Endodermal cell (in vitro differentiated cells): Measurements from ENCODE around the gene ST6GALNAC6. TPM values are rescaled to one million over a fixed set of nuclear protein-coding genes. Genes with fewer than 3 reads are reported as not detected.

Experiments
- DNase-seq: peaks from one replicate; pipeline ENCODE4 v3.0.0-alpha.2; 2017
- H3K27ac ChIP-seq: 2 replicates; pipeline ENCODE4 v1.5.1; 2013; ENCODE audit warnings: mild to moderate bottlenecking, low read depth, low read length, moderate library complexity
- H3K27me3 ChIP-seq: 2 replicates; pipeline ENCODE4 v1.6.1; 2013; ENCODE audit warnings: mild to moderate bottlenecking, low read length, moderate library complexity; ENCODE audit not compliant: insufficient read depth, control insufficient read depth, poor library complexity, severe bottlenecking
- H3K36me3 ChIP-seq: 2 replicates; pipeline ENCODE4 v1.7.0; 2013; ENCODE audit warnings: mild to moderate bottlenecking, low read length, moderate library complexity; ENCODE audit not compliant: control insufficient read depth, insufficient read depth
- H3K4me1 ChIP-seq: one replicate; pipeline ENCODE4 v1.7.0; 2013; ENCODE audit warnings: low read length; ENCODE audit not compliant: control insufficient read depth, insufficient read depth
- H3K4me3 ChIP-seq: 2 replicates; pipeline ENCODE4 v1.5.1; 2013; ENCODE audit warnings: mild to moderate bottlenecking, low read length, moderate library complexity
- H3K9ac ChIP-seq: 2 replicates; pipeline ENCODE4 v1.6.1; 2013; ENCODE audit warnings: mild to moderate bottlenecking, low read length, moderate library complexity; ENCODE audit not compliant: poor library complexity, severe bottlenecking; ENCODE audit errors: extremely low read depth
- H3K9me3 ChIP-seq: 2 replicates; pipeline ENCODE4 v1.6.1; 2013; ENCODE audit warnings: mild to moderate bottlenecking, low read length, moderate library complexity; ENCODE audit not compliant: control insufficient read depth
- H3K27ac Mint-ChIP-seq: 2 replicates; pipeline ENCODE4 v1.8.0; 2020; ENCODE audit warnings: mixed read lengths
- H3K27me3 Mint-ChIP-seq: 2 replicates; pipeline ENCODE4 v1.8.0; 2021; ENCODE audit warnings: mild to moderate bottlenecking, mixed read lengths; ENCODE audit not compliant: insufficient read depth
- H3K36me3 Mint-ChIP-seq: 2 replicates; pipeline ENCODE4 v1.8.0; 2020; ENCODE audit warnings: low read depth, mixed read lengths
- H3K4me1 Mint-ChIP-seq: 2 replicates; pipeline ENCODE4 v1.8.0; 2020; ENCODE audit warnings: mixed read lengths
- H3K4me3 Mint-ChIP-seq: 2 replicates; pipeline ENCODE4 v1.8.0; 2020; ENCODE audit warnings: mild to moderate bottlenecking, moderate library complexity, mixed read lengths
- H3K9me3 Mint-ChIP-seq: 2 replicates; pipeline ENCODE4 v1.8.0; 2020; ENCODE audit warnings: mild to moderate bottlenecking, mixed read lengths
- CTCF ChIP-seq: fragments of 200-600 bp; sonication (generic); conservative IDR thresholded peaks from 2 replicates; pipeline ENCODE4 v1.5.0; 2021; ENCODE audit warnings: antibody characterized with exemption, mild to moderate bottlenecking
- WGBS, 2 experiments: methylation state at CpG; one replicate each; pipeline versions ENCODE4 v1.1.5 to v1.1.7; 2013; ENCODE audit warnings: missing lambda C conversion rate in 2 of 2, mixed read lengths in 1 of 2; ENCODE audit not compliant: insufficient coverage in 1 of 2, insufficient read length in 1 of 2; 5-methylcytosine and 5-hydroxymethylcytosine counted together
- total RNA-seq, 2 donors: library from RNA; stranded (reverse); fragmentation: NEBNext Ultra II Directional in 1 of 2; extraction: Animal tissue kit (Norgen Biotek cat#: 25700) in 1 of 2; gene quantifications; 2 replicates in 1 of 2; 3 replicates in 1 of 2; pipeline ENCODE4 v1.2.1, GENCODE V29; 2021

The ST6GALNAC6 gene
- total RNA-seq, 2 donors from 2014 or later: 42.3 to 44.2 TPM

GRCh38 chr9:127946728-127947127 is 47.3 kb upstream of the ST6GALNAC6 start:
- H3K4me1 ChIP-seq: no peaks in the 10 kb centered on the region
- no peak for TF ChIP-seq CTCF
- Mint-ChIP-seq H3K9me3 (no peaks in the 10 kb centered on the region), H3K27me3 (no peaks in the 10 kb centered on the region), H3K36me3 (peaks cover 32% of the 10 kb centered on the region), H3K27ac (no peak overlapping the region), H3K4me3 (no peak overlapping the region), H3K4me1 (no peaks in the 10 kb centered on the region)
- no peak overlapping the region for H3K27ac ChIP-seq
- no peaks in the 10 kb centered on the region for H3K27me3 ChIP-seq
- no peak overlapping the region for H3K9ac ChIP-seq
- peaks cover 25% of the 10 kb centered on the region for H3K36me3 ChIP-seq
- 83 to 89% methylated on average over 2 to 3 of the region's 3 CpGs for WGBS, 2 experiments
- no peak for DNase-seq
- no peaks in the 10 kb centered on the region for H3K9me3 ChIP-seq
- H3K4me3 ChIP-seq: no peak overlapping the region

GRCh38 chr9:127945942-127946341 is 46.5 kb upstream of the ST6GALNAC6 start:
- H3K4me3 Mint-ChIP-seq: no peak overlapping the region
- H3K4me3 ChIP-seq: no peak overlapping the region
- H3K4me1 Mint-ChIP-seq: no peaks in the 10 kb centered on the region
- no peak overlapping the region for H3K27ac ChIP-seq
- 95 to 100% methylated on average over 1 to 9 of the region's 9 CpGs for WGBS, 2 experiments
- no peaks in the 10 kb centered on the region for H3K27me3 Mint-ChIP-seq
- no peak overlapping the region for H3K9ac ChIP-seq
- H3K9me3 ChIP-seq: no peaks in the 10 kb centered on the region
- peaks cover 32% of the 10 kb centered on the region for H3K36me3 Mint-ChIP-seq
- no peaks in the 10 kb centered on the region for H3K27me3 ChIP-seq
- no peaks in the 10 kb centered on the region for H3K4me1 ChIP-seq
- no peak for DNase-seq
- no peak overlapping the region for H3K27ac Mint-ChIP-seq
- H3K36me3 ChIP-seq: peaks cover 33% of the 10 kb centered on the region
- no peak for TF ChIP-seq CTCF
- H3K9me3 Mint-ChIP-seq: no peaks in the 10 kb centered on the region

- 94 to 96% methylated on average over 16 to 24 of the region's 24 CpGs for WGBS, 2 experiments
- Histone ChIP-seq H3K9ac (no peak overlapping the region), H3K4me1 (no peaks in the 10 kb centered on the region), H3K27ac (no peak overlapping the region), H3K27me3 (no peaks in the 10 kb centered on the region), H3K4me3 (no peak overlapping the region), H3K36me3 (peaks cover 35% of the 10 kb centered on the region), H3K9me3 (no peaks in the 10 kb centered on the region)
- no peak for DNase-seq
- Mint-ChIP-seq H3K9me3 (no peaks in the 10 kb centered on the region), H3K4me3 (no peak overlapping the region), H3K27me3 (no peaks in the 10 kb centered on the region), H3K27ac (no peak overlapping the region), H3K36me3 (peaks cover 31% of the 10 kb centered on the region), H3K4me1 (no peaks in the 10 kb centered on the region)
- TF ChIP-seq CTCF: no peak
Observed at GRCh38 chr9:127945338-127945737, 45.9 kb upstream of the ST6GALNAC6 start.
